ENCODE data around the gene PPP6R2.

PPP6R2 gene

DNA sequence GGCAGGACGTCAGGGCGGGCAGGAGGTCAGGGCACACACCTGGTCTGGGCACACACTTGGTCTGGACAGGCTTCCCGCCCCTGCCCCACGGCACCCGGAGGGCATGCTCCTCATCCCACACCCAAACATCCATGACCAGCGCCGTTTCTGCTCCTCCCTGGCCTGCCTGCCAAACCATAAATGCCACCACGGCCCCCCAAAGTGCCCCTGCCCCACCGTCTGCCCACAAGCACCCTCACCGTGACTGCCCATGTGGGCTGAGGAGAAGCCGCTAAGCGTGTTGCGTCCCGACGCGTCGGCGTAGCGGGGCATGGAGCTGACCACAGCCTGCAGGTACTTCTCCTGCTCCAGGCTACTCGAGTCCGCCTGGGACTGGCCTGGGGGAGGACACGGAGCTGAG is 115.9 kb downstream of the PPP6R2 start:
- H3K27ac ChIP-seq, result no peak overlapping the region
- no peak for DNase-seq (ENCODE audit: low spot score)
- H3K4me3 ChIP-seq, result no peak overlapping the region
- TF ChIP-seq, protein P1, sequence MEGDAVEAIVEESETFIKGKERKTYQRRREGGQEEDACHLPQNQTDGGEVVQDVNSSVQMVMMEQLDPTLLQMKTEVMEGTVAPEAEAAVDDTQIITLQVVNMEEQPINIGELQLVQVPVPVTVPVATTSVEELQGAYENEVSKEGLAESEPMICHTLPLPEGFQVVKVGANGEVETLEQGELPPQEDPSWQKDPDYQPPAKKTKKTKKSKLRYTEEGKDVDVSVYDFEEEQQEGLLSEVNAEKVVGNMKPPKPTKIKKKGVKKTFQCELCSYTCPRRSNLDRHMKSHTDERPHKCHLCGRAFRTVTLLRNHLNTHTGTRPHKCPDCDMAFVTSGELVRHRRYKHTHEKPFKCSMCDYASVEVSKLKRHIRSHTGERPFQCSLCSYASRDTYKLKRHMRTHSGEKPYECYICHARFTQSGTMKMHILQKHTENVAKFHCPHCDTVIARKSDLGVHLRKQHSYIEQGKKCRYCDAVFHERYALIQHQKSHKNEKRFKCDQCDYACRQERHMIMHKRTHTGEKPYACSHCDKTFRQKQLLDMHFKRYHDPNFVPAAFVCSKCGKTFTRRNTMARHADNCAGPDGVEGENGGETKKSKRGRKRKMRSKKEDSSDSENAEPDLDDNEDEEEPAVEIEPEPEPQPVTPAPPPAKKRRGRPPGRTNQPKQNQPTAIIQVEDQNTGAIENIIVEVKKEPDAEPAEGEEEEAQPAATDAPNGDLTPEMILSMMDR (IDR thresholded peaks at IDR 0.05), result no peak

DNA sequence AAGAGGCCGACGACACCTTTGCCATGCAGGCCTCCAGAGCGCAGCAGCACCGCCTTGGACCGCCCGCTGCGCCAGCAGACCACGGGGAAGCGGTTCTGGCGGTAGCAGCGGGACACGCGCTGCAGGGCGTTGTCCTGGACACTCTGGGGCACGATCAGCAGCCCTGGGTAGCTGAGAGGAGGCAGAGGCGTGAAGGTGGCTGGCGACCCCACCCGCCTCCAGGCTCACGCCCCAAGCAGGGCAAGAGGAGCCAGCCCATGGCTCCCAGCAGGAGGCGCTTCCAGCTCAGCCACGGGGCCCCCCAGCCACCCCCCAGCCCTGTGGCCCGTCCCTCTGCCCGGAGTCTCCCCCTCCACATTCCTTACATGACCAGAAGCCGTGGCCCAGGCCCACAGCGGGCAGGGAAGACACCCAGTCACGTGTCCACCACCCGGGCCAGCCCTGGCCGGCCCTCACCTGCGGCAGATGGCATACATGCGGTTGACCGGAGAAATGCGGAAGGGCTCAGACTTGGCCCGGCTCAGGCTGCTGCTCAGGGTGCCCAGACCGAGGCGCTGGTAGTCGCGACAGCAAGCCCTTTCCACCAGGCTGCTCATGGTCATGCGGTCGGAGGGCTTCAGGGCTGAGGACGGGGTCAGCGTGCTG is 116.5 kb downstream of the PPP6R2 start:
- Histone ChIP-seq H3K27ac (no peak overlapping the region), H3K4me3 (no peak overlapping the region)
- no peak for DNase-seq (ENCODE audit: low spot score)
- TF ChIP-seq, protein P1 (IDR thresholded peaks at IDR 0.05), result no peak

DNA sequence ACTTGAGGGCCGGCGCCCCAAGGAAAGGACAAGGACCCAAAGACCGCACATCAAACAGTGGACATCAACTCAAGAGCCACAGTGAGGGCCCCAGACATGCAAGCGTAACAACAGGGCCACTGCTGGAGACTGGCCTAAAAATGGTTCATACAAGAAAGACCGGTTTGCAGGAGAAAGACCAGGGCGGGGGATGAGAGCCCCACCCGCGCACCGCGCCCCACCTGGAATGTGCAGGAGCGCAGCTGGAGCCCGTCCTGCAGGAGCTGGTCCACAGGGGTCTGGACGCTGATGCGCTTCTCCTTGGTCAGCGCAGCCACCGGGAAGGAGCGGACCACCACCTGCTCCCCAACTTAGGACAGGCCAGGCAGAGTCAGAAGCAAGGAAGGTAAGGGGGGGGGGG is 117.8 kb downstream of the PPP6R2 start:
- no peak overlapping the region for H3K4me3 ChIP-seq
- TF ChIP-seq, protein P1 (IDR thresholded peaks at IDR 0.05), result no peak
- DNase-seq (ENCODE audit: low spot score), result no peak
- H3K27ac ChIP-seq, result no peak overlapping the region

DNA sequence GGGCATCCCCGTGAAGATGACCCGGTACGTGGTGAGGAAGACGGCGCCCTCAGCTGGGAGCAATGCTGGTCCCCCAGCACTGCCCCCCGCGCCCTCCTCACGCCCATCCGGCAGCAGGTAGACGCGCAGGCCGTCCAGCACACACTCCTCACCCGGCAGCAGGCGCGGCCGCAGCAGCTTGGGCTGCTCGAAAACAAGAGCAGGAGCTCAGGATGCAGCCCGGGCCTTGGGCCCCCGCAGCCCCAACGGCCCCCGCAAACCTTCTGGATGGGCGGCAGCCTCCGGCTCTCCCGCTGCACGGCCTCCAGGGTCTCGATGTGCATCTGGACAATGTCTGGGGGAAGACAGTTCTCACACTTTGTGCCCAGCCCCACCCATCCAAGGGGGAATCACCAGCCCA is 118.4 kb downstream of the PPP6R2 start:
- H3K27ac ChIP-seq, result no peak overlapping the region
- H3K4me3 ChIP-seq, result no peak overlapping the region
- DNase-seq (ENCODE audit: low spot score), result no peak
- TF ChIP-seq, protein P1 (IDR thresholded peaks at IDR 0.05), result no peak

DNA sequence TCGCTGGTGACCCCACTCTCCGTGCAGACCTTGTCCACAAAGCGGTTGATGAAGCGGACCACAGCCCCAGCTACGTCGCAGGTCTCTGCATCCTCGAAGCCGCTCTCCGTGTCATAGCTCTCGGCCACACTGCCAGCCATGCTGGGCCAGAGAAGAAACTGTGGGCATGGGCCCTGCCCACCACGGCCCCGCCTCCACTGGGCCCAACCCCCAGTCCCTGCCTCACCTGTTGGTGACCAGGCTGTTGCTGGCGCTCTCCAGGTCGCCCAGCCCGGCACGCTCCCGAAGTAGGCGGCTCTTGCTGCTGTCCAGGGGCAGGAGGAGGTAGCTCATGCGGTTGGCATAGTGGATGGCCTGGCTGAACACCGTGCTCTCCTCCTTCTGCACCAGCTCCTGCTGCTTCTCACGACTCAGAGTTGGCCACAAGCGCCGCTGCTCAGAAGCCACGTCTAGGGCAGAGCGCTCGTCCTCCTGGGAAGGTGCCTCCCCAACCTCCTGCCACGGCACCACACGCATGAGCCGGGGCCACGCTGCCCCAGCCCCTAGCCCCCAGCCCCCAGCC is 118.9 kb downstream of the PPP6R2 start:
- no peak for DNase-seq (ENCODE audit: low spot score)
- Histone ChIP-seq H3K27ac (no peak overlapping the region), H3K4me3 (no peak overlapping the region)
- TF ChIP-seq, protein P1 (IDR thresholded peaks at IDR 0.05), result no peak

DNA sequence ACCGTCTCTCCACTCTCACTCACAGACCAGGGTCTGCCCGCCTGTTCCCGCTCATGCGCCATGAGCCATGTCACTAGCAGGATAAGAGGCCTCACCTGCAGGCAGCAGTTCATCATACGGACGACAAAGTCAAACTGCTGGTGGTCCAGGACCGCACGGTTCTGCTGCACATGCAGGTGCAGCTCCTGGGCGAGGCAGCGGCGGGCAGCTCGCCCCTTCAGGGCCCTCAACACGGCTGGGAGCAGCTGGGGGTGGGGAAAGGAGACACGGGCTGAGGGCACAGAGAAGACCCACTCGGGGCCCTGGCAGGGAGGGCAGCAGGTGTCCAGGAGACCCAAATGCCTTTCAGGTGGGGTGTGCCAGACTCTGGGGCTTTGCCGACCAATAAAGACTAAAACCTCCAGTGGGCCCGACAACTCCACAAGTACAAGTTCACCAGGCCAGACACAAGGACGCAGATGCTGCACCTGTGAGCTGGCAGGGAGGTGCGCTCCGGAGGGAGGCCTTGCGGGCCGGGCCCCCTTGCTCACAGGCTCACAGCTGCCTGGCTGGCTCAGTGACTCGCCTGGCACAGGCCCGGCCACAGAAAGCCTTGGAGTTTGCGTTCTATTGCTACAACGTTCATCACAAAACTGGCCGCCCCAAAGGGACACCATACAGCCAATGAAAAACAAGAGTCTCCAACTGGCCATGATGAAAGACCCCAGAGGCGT is 120.2 kb downstream of the PPP6R2 start:
- H3K4me3 ChIP-seq, result no peak overlapping the region
- no peak for DNase-seq (ENCODE audit: low spot score)
- no peak overlapping the region for H3K27ac ChIP-seq
- TF ChIP-seq, protein P1 (IDR thresholded peaks at IDR 0.05), result no peak

DNA sequence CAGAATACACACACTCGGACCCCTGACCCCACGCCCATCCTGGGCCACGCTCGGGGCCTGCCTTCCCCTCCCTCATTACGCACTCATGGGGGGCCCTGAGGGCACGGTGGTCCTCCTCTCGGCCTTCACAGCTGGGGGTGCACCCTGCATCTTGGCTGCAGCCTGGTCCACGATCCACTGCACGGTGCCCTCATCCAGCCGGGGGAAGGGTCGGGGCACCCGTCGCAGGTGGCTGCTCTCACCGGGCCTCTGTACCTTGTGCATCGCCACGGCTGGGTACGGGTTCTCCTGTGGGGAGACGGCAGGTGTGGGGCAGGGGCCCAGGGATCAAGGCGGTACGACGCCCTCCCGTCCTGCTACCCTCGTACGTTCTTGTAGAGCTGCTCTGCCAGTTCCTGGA is 121.3 kb downstream of the PPP6R2 start:
- Histone ChIP-seq H3K4me3 (no peak overlapping the region), H3K27ac (no peak overlapping the region)
- DNase-seq (ENCODE audit: low spot score), result no peak
- TF ChIP-seq, protein P1 (IDR thresholded peaks at IDR 0.05), result no peak

All from coronary artery (tissue), 2 donors.